Lung (tissue), 12 donors: ENCODE data around the gene CCDC30. TPM values are rescaled to one million over a fixed set of nuclear protein-coding genes. Genes with fewer than 3 reads are reported as not detected.
"Not testable (repeated sequence)": the region's sequence is repeated elsewhere in the genome, so short reads cannot be mapped to it uniquely, and the experiment has no call there.

ENCODE experiments used
- ATAC-seq: fragments of 200-7000 bp; cut with Tn5 transposase; one replicate; pipeline ENCODE4 v1.9.1; 2020; ENCODE audit warnings: moderate number of reproducible peaks; ENCODE audit not compliant: insufficient read depth, low FRiP score
- DNase-seq, 3 donors: peaks; one replicate each; pipeline ENCODE4 v3.0.0-alpha.2; 2013 to 2017
- H3K27ac ChIP-seq, 2 donors: one replicate each; pipeline ENCODE4 v1.5.1; 2013; ENCODE audit warnings: mild to moderate bottlenecking in 2 of 2, moderate library complexity in 2 of 2, control low read depth in 1 of 2, inconsistent platforms in 1 of 2, low read depth in 1 of 2, low read length in 1 of 2
- H3K27me3 ChIP-seq, 3 donors: one replicate each; pipeline ENCODE4 v1.5.1; 2013; ENCODE audit warnings: low read length in 2 of 3; ENCODE audit not compliant: control insufficient read depth in 3 of 3, insufficient read depth in 3 of 3
- H3K36me3 ChIP-seq, 4 donors: one replicate each; pipeline ENCODE4 v1.5.1; 2013; ENCODE audit warnings: low read length in 4 of 4, mild to moderate bottlenecking in 1 of 4, moderate library complexity in 1 of 4; ENCODE audit not compliant: control insufficient read depth in 4 of 4, insufficient read depth in 4 of 4
- H3K4me1 ChIP-seq, 5 donors: one replicate each; pipeline ENCODE4 v1.5.1; 2013; ENCODE audit warnings: low read length in 5 of 5, mild to moderate bottlenecking in 2 of 5, moderate library complexity in 1 of 5; ENCODE audit not compliant: control insufficient read depth in 5 of 5, insufficient read depth in 5 of 5
- H3K4me3 ChIP-seq: one replicate; pipeline ENCODE4 v1.5.1; 2013; ENCODE audit warnings: mild to moderate bottlenecking, control low read depth, moderate library complexity
- H3K9ac ChIP-seq, 2 donors: one replicate each; pipeline ENCODE4 v1.5.1; 2013; ENCODE audit warnings: low read length in 2 of 2, control low read depth in 1 of 2; ENCODE audit not compliant: insufficient read depth in 1 of 2
- H3K9me3 ChIP-seq, 4 donors: one replicate each; pipeline ENCODE4 v1.5.1; 2013; ENCODE audit warnings: low read length in 3 of 4, mild to moderate bottlenecking in 1 of 4, moderate library complexity in 1 of 4; ENCODE audit not compliant: control insufficient read depth in 4 of 4, insufficient read depth in 3 of 4
- CTCF ChIP-seq: IDR thresholded peaks from 2 replicates; pipeline ENCODE4 v1.5.1; 2012; ENCODE audit warnings: mild to moderate bottlenecking; ENCODE audit errors: control extremely low read depth, extremely low read depth
- WGBS, 2 donors: extraction: QIAGEN DNeasy Blood & Tissue Kit; methylation state at CpG; one replicate each; pipeline ENCODE4 v1.1.7; 2013; 5-methylcytosine and 5-hydroxymethylcytosine counted together
- polyA plus RNA-seq, 2 donors: library from polyadenylated mRNA; stranded (reverse); fragments of 200-250 nt; gene quantifications; one replicate each; pipeline ENCODE4 v1.2.1, GENCODE V29; 2013
- total RNA-seq, 2 donors: library from RNA; depleted of rRNA in 1 of 2; stranded (reverse); fragments of >200 nt in 1 of 2; gene quantifications; one replicate each; pipeline ENCODE4 v1.2.1, GENCODE V29; 2014 to 2021
- donor health status: control.
- donor health status: control.
- donor health status: Bipolar disorder and iron deficiency.
- donor health status: healthy.
- donor health status: DM: yes; HTN: yes; CAD: no.

CCDC30 gene
- total and polyA plus RNA-seq, 4 donors: 1.5 to 21.4 (median 9.2) TPM

GRCh38 chr1:42681741-42682483 is 218.8 kb downstream of the CCDC30 start, which contains the start of gene YBX1:
TSS of gene YBX1 (plus strand) at chr1:42682418. CDS start at chr1:42682566, 148 bp downstream.
- DNase-seq: peak; percentile 98 to 99 (median 99)
- Histone ChIP-seq H3K36me3 (peaks cover 0 to 12% (median 4%) of the 10 kb centered on the region in 4 donors), H3K27me3 (no peaks in the 10 kb centered on the region), H3K27ac (peak within 1 kb of the TSS; percentile 91 to 98), H3K4me3 (peak within 1 kb of the TSS; percentile 60), H3K4me1 (peaks cover 4 to 47% (median 23%) of the 10 kb centered on the region in 5 donors), H3K9me3 (no peaks in the 10 kb centered on the region), H3K9ac (peak within 1 kb of the TSS; percentile 83 to 91)
- WGBS, 2 donors: 0% methylated on average over 54 of the region's 54 CpGs
- ATAC-seq: peak; percentile 96
- no peak for TF ChIP-seq CTCF

GRCh38 chr1:42682484-42682738 is 219.3 kb downstream of the CCDC30 start:
- not testable (repeated sequence) for H3K9me3 ChIP-seq, H3K9ac ChIP-seq, DNase-seq, H3K27me3 ChIP-seq
- WGBS, 2 donors: 0 to 1% methylated on average over 20 to 33 of the region's 33 CpGs
- Histone ChIP-seq H3K36me3 (peaks cover 0 to 12% (median 4%) of the 10 kb centered on the region in 4 donors), H3K4me3 (peak overlapping the region; percentile 57), H3K27ac (peak overlapping the region; percentile 84 to 95), H3K4me1 (peaks cover 4 to 47% (median 23%) of the 10 kb centered on the region in 5 donors)
- ATAC-seq: peak; percentile 13

GRCh38 chr1:42682739-42683531 is 219.8 kb downstream of the CCDC30 start:
- Histone ChIP-seq H3K4me3 (peak overlapping the region; percentile 57), H3K4me1 (peaks cover 4 to 47% (median 25%) of the 10 kb centered on the region in 5 donors), H3K9ac (peak overlapping the region; percentile 16 to 62), H3K27ac (peak overlapping the region; percentile 84 to 95), H3K9me3 (no peaks in the 10 kb centered on the region), H3K27me3 (no peaks in the 10 kb centered on the region), H3K36me3 (peaks cover 0 to 13% (median 8%) of the 10 kb centered on the region in 4 donors)
- WGBS, 2 donors: 1% methylated on average over 51 to 102 of the region's 103 CpGs
- peak; percentile 62 for ATAC-seq
- DNase-seq: peak; percentile 60 to 76 (median 64)
- no peak for TF ChIP-seq CTCF

- peaks cover 3 to 47% (median 25%) of the 10 kb centered on the region in 5 donors for H3K4me1 ChIP-seq
- no peak overlapping the region for H3K4me3 ChIP-seq
- H3K27ac ChIP-seq: no peak overlapping the region
- H3K27me3 ChIP-seq: no peaks in the 10 kb centered on the region
- WGBS, 2 donors: 52 to 62% methylated on average over 5 of the region's 5 CpGs
- DNase-seq: no peak
- no peak for TF ChIP-seq CTCF
- H3K9me3 ChIP-seq: no peaks in the 10 kb centered on the region
- no peak overlapping the region for H3K9ac ChIP-seq
- H3K36me3 ChIP-seq: peaks cover 0 to 14% (median 8%) of the 10 kb centered on the region in 4 donors
- no peak for ATAC-seq
Observed at GRCh38 chr1:42684139-42684538, 221.1 kb downstream of the CCDC30 start.
